ENCODE data around the gene ERCC2.

DNA sequence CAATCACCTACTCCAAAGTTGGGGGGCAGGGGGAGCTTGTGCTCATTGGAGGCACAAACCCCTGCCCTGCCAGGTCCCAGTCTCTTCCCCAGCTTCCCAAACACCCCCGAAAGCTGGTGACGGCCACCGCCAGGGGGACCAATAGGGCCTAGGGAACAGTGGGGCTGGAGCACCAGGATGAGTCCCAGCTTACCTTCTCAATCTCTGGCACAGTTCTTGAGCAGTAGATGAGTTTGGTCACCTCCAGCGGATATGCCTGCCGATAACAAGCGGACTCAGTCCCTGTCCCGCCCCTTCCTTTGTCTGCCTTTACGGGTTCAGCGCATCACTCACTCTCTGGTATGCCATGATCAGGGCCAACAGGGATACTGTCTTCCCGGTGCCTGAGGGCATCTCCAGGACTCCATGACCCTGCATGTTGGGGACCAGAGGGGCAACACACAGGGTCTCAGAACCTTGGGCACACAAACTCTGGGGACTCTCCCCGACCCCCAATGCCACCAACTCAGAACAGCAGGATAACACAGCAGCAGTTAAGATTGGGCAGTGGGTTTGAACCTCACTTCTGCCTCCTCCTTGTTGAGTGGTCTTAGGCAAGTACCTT lies 1.5 kb downstream of the ERCC2 start:
- TF ChIP-seq, protein P1, sequence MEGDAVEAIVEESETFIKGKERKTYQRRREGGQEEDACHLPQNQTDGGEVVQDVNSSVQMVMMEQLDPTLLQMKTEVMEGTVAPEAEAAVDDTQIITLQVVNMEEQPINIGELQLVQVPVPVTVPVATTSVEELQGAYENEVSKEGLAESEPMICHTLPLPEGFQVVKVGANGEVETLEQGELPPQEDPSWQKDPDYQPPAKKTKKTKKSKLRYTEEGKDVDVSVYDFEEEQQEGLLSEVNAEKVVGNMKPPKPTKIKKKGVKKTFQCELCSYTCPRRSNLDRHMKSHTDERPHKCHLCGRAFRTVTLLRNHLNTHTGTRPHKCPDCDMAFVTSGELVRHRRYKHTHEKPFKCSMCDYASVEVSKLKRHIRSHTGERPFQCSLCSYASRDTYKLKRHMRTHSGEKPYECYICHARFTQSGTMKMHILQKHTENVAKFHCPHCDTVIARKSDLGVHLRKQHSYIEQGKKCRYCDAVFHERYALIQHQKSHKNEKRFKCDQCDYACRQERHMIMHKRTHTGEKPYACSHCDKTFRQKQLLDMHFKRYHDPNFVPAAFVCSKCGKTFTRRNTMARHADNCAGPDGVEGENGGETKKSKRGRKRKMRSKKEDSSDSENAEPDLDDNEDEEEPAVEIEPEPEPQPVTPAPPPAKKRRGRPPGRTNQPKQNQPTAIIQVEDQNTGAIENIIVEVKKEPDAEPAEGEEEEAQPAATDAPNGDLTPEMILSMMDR (IDR thresholded peaks at IDR 0.05; ENCODE audit: insufficient read depth, low read depth, low read length), result no peak
- TF ChIP-seq EZH2 (IDR thresholded peaks at IDR 0.05; ENCODE audit: insufficient read depth, low read length), result no peak
